K562 (cell line): ENCODE results near the gene NECTIN4. TPM values are rescaled to one million over a fixed set of nuclear protein-coding genes. Genes with fewer than 3 reads are reported as not detected.

Experiments used
- ARID3A ChIP-seq: IDR thresholded peaks from 2 replicates; pipeline ENCODE4 v1.6.1; 2012; ENCODE audit warnings: low read depth, low read length, improper control_type of control experiment, borderline replicate concordance
- DDX20 ChIP-seq: fragments of 450-650 bp; IDR thresholded peaks from 2 replicates; pipeline ENCODE4 v1.6.1; 2016; ENCODE audit warnings: missing genetic modification characterization, low read depth, mild to moderate bottlenecking, missing compliant biosample characterization, moderate library complexity
- EGR1 ChIP-seq: fragments of 450-650 bp; conservative IDR thresholded peaks from 2 replicates; pipeline ENCODE4 v1.6.1; 2017; ENCODE audit warnings: mild to moderate bottlenecking
- FOS ChIP-seq: IDR thresholded peaks from 3 replicates; pipeline ENCODE4 v1.6.1; 2011; ENCODE audit not compliant: insufficient read length; ENCODE audit errors: extremely low read depth
- GATAD2A ChIP-seq: fragments of 450-650 bp; IDR thresholded peaks from 2 replicates; pipeline ENCODE4 v1.6.1; 2017
- HNRNPUL1 ChIP-seq: fragments of 200-400 bp; formaldehyde crosslinking; IDR thresholded peaks from 2 replicates; pipeline ENCODE4 v1.6.1; 2017; ENCODE audit warnings: low read length
- ID3 ChIP-seq, 2 experiments: fragments of 250-450 bp in 1 of 2; fragments of 450-650 bp in 1 of 2; sonication (Bioruptor Pico) in 1 of 2; IDR thresholded peaks; 2 replicates each; pipeline versions ENCODE4 v1.6.1 to v1.8.0; 2016 to 2021; ENCODE audit warnings: mild to moderate bottlenecking in 2 of 2, moderate library complexity in 2 of 2, missing compliant biosample characterization in 1 of 2, missing genetic modification characterization in 1 of 2
- MTA3 ChIP-seq: fragments of 450-650 bp; formaldehyde crosslinking; IDR thresholded peaks from 2 replicates; pipeline ENCODE4 v1.6.1; 2017; ENCODE audit warnings: mild to moderate bottlenecking, borderline replicate concordance
- PHF20 ChIP-seq: fragments of 450-650 bp; IDR thresholded peaks from 2 replicates; pipeline ENCODE4 v1.6.1; 2018; ENCODE audit not compliant: partially characterized antibody
- RB1 ChIP-seq: fragments of 450-650 bp; IDR thresholded peaks from 2 replicates; pipeline ENCODE4 v1.6.1; 2017; ENCODE audit warnings: low read depth, mild to moderate bottlenecking
- RBM39 ChIP-seq: fragments of 200-400 bp; formaldehyde crosslinking; optimal IDR thresholded peaks from 2 replicates; pipeline ENCODE3; 2018; ENCODE audit warnings: low read depth, low read length
- RFX7 ChIP-seq: fragments of 250-450 bp; sonication (Bioruptor Pico); IDR thresholded peaks from 2 replicates; pipeline ENCODE4 v1.5.1; 2021; ENCODE audit warnings: mild to moderate bottlenecking
- SMAD1 ChIP-seq: fragments of 150-350 bp; IDR thresholded peaks from 2 replicates; pipeline ENCODE4 v1.6.1; 2014; ENCODE audit warnings: low read length, low read depth; ENCODE audit not compliant: partially characterized antibody
- TAL1 ChIP-seq: fragments of 450-650 bp; IDR thresholded peaks from 2 replicates; pipeline ENCODE4 v1.6.1; 2016; ENCODE audit warnings: mild to moderate bottlenecking
- USF1 ChIP-seq: sonication (generic); formaldehyde crosslinking; IDR thresholded peaks from 2 replicates; pipeline ENCODE4 v1.9.0; 2022; ENCODE audit warnings: mild to moderate bottlenecking, missing genetic modification reagents
- ZFPM2 ChIP-seq: fragments of 250-450 bp; sonication (Bioruptor Pico); IDR thresholded peaks from 2 replicates; pipeline ENCODE4 v1.5.1; 2022; ENCODE audit warnings: mild to moderate bottlenecking
- ZNF436 ChIP-seq: fragments of 250-450, 450-650 bp; sonication (Bioruptor Pico); formaldehyde crosslinking; IDR thresholded peaks from 2 replicates; pipeline ENCODE4 v1.7.0; 2020; ENCODE audit warnings: mild to moderate bottlenecking
- ZNF57 ChIP-seq: fragments of 450-650 bp; formaldehyde crosslinking; IDR thresholded peaks from 2 replicates; pipeline ENCODE4 v1.4.0; 2020; ENCODE audit warnings: mild to moderate bottlenecking, moderate library complexity
- polyA plus RNA-seq, 8 experiments: library from polyadenylated mRNA; depleted of rRNA in 4 of 8; stranded (reverse) in 5 of 8; unstranded in 3 of 8; fragments of >200 nt; fragmentation: Nextera tagmentation in 2 of 8; fragmentation: Illumina TruSeq in 1 of 8; extraction: Ambion mirVana in 2 of 8; extraction: Trizol in 1 of 8; gene quantifications; 2 replicates each; pipeline versions ENCODE4 v1.2.1 to v1.2.3, GENCODE V29; 2011 to 2014; ENCODE audit warnings: inconsistent platforms in 1 of 8, missing spikeins in 1 of 8
- total RNA-seq, 7 experiments: library from RNA; depleted of rRNA in 6 of 7; stranded (reverse); fragments of >200 nt in 6 of 7; fragmentation: Illumina TruSeq in 2 of 7; extraction: Trizol in 2 of 7; gene quantifications; 2 replicates each; pipeline versions ENCODE4 v1.2.1 to v1.2.3, GENCODE V29; 2011 to 2021; ENCODE audit warnings: low replicate concordance in 1 of 7
- TF ChIP-seq, protein P1 (sequence below): sonication (generic); formaldehyde crosslinking; IDR thresholded peaks from 2 replicates; pipeline ENCODE4 v1.9.0; 2022; ENCODE audit warnings: mild to moderate bottlenecking, missing genetic modification reagents
- TF ChIP-seq, protein P2 (sequence below): IDR thresholded peaks from 2 replicates; pipeline ENCODE4 v1.6.1; 2014; ENCODE audit warnings: antibody characterized with exemption
- TF ChIP-seq, protein P3 (sequence below): fragments of 450-650 bp; formaldehyde crosslinking; IDR thresholded peaks from 2 replicates; pipeline ENCODE4 v1.4.0; 2020; ENCODE audit warnings: mild to moderate bottlenecking
- TF ChIP-seq, protein P4 (sequence below), 2 experiments: fragments of 450-650 bp in 1 of 2; sonication (generic) in 1 of 2; formaldehyde crosslinking; conservative IDR thresholded peaks; 2 replicates each; pipeline versions ENCODE4 v1.4.0 to v1.8.1; 2020 to 2022; ENCODE audit warnings: mild to moderate bottlenecking in 1 of 2, missing genetic modification reagents in 1 of 2

The NECTIN4 gene
- total and polyA plus RNA-seq, 9 of the 15 experiments (the other 6 are each of a cell fraction or from before 2014, with no cell fraction given), result 0.01 to 0.09 TPM; not detected in 7

- peak; percentile 73 for TF ChIP-seq SMAD1
- no peak for TF ChIP-seq FOS
- TF ChIP-seq, protein P1, sequence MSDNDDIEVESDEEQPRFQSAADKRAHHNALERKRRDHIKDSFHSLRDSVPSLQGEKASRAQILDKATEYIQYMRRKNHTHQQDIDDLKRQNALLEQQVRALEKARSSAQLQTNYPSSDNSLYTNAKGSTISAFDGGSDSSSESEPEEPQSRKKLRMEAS (CRISPR knock-in tag), result peak; percentile 93
- TF ChIP-seq, protein P2, sequence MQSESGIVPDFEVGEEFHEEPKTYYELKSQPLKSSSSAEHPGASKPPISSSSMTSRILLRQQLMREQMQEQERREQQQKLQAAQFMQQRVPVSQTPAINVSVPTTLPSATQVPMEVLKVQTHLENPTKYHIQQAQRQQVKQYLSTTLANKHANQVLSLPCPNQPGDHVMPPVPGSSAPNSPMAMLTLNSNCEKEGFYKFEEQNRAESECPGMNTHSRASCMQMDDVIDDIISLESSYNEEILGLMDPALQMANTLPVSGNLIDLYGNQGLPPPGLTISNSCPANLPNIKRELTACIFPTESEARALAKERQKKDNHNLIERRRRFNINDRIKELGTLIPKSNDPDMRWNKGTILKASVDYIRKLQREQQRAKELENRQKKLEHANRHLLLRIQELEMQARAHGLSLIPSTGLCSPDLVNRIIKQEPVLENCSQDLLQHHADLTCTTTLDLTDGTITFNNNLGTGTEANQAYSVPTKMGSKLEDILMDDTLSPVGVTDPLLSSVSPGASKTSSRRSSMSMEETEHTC, result 0 out of 2 replicates have a peak, but pooled peaks have one; percentile 3
- no peak for TF ChIP-seq ZNF57
- no peak for TF ChIP-seq HNRNPUL1
- TF ChIP-seq MTA3, result no peak
- no peak for TF ChIP-seq TAL1
- TF ChIP-seq, protein P3, sequence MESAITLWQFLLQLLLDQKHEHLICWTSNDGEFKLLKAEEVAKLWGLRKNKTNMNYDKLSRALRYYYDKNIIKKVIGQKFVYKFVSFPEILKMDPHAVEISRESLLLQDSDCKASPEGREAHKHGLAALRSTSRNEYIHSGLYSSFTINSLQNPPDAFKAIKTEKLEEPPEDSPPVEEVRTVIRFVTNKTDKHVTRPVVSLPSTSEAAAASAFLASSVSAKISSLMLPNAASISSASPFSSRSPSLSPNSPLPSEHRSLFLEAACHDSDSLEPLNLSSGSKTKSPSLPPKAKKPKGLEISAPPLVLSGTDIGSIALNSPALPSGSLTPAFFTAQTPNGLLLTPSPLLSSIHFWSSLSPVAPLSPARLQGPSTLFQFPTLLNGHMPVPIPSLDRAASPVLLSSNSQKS (CRISPR knock-in tag), result no peak
- TF ChIP-seq ID3 (CRISPR knock-in tag; IDR thresholded peaks at IDR 0.05), result no peak
- no peak for TF ChIP-seq ID3 (tag; IDR thresholded peaks at IDR 0.05)
- TF ChIP-seq ARID3A, result no peak
- TF ChIP-seq, protein P4, sequence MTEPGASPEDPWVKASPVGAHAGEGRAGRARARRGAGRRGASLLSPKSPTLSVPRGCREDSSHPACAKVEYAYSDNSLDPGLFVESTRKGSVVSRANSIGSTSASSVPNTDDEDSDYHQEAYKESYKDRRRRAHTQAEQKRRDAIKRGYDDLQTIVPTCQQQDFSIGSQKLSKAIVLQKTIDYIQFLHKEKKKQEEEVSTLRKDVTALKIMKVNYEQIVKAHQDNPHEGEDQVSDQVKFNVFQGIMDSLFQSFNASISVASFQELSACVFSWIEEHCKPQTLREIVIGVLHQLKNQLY (CRISPR knock-in tag; conservative IDR thresholded peaks at IDR 0.05), result no peak
- no peak for TF ChIP-seq DDX20 (tag)
- TF ChIP-seq ZNF436 (CRISPR knock-in tag), result no peak
- TF ChIP-seq ZFPM2 (CRISPR knock-in tag), result no peak
- TF ChIP-seq RB1, result peak; percentile 76; the same call in 1 of the 2 replicates
- TF ChIP-seq EGR1, result peak; percentile 96
- no peak for TF ChIP-seq RBM39
- TF ChIP-seq PHF20, result peak; percentile 82
- no peak for TF ChIP-seq RFX7
- peak; percentile 1; the same call in 1 of the 2 replicates for TF ChIP-seq USF1
- no peak for TF ChIP-seq GATAD2A
Measured at GRCh38 chr1:161117759-161118581, 28.6 kb upstream of the NECTIN4 start, which contains the start of the genes NIT1 and PFDN2 (continued).
